HEK293 (cell line): ENCODE measurements around the gene NIPAL1.
"Not testable (repeated sequence)": the region's sequence is repeated elsewhere in the genome, so short reads cannot be mapped to it uniquely, and the experiment has no call there.

Source experiments
- CTCF ChIA-PET: fragments of 350-600 bp; formaldehyde crosslinking; extraction: SDS; loops from one replicate; lab custom pipeline; 2021; ENCODE audit warnings: antibody characterized with exemption; lab: Yijun Ruan, JAX
- POLR2A ChIA-PET: fragments of 300-600 bp; formaldehyde crosslinking; extraction: SDS; loops from one replicate; lab custom pipeline; 2020; ENCODE audit warnings: antibody characterized with exemption, inconsistent platforms; lab: Yijun Ruan, JAX
- H3K27ac ChIP-seq: fragments of 200-500 bp; sonication (Bioruptor generic); 2 replicates; pipeline ENCODE4 v1.5.1; 2014; ENCODE audit warnings: low read depth, low read length, control low read depth, inconsistent platforms; ENCODE audit errors: extremely low read depth
- H3K36me3 ChIP-seq, 2 experiments: fragments of 200-500 bp in 1 of 2; sonication (Bioruptor generic) in 1 of 2; 1 replicate in 1 of 2; 2 replicates in 1 of 2; pipeline ENCODE4 v1.5.1; 2014 to 2017; ENCODE audit warnings: inconsistent platforms in 2 of 2, low read length in 2 of 2; ENCODE audit not compliant: control insufficient read depth in 2 of 2, insufficient read depth in 1 of 2
- H3K4me1 ChIP-seq: fragments of 200-500 bp; sonication (Bioruptor generic); 2 replicates; pipeline ENCODE4 v1.5.1; 2014; ENCODE audit warnings: mild to moderate bottlenecking, low read length, inconsistent platforms; ENCODE audit not compliant: control insufficient read depth, insufficient read depth
- H3K4me3 ChIP-seq: 2 replicates; pipeline ENCODE4 v1.5.1; 2011; ENCODE audit warnings: low read depth, mild to moderate bottlenecking, control low read depth, low read length, moderate library complexity
- H3K9me3 ChIP-seq: fragments of 200-500 bp; sonication (Bioruptor generic); 2 replicates; pipeline ENCODE4 v1.5.1; 2014; ENCODE audit warnings: low read depth, low read length, inconsistent platforms; ENCODE audit not compliant: control insufficient read depth, insufficient read depth
- FEZF1 ChIP-seq: fragments of 450-650 bp; formaldehyde crosslinking; IDR thresholded peaks from 2 replicates; pipeline ENCODE4 v1.5.1; 2016; ENCODE audit warnings: missing biosample characterization, missing genetic modification characterization
- HOXD13 ChIP-seq: sonication (generic); formaldehyde crosslinking; IDR thresholded peaks from 2 replicates; pipeline ENCODE4 v1.8.0; 2022; ENCODE audit warnings: missing genetic modification reagents, borderline replicate concordance
- MZF1 ChIP-seq: fragments of 450-650 bp; formaldehyde crosslinking; IDR thresholded peaks from 2 replicates; pipeline ENCODE4 v1.5.1; 2017; ENCODE audit warnings: missing biosample characterization, missing genetic modification characterization, borderline replicate concordance
- RBAK ChIP-seq: fragments of 450-650 bp; formaldehyde crosslinking; IDR thresholded peaks from 2 replicates; pipeline ENCODE4 v1.5.1; 2016; ENCODE audit warnings: missing biosample characterization, missing genetic modification characterization
- SETDB1 ChIP-seq: IDR thresholded peaks from one replicate; pipeline ENCODE4 v1.6.1; 2017; ENCODE audit warnings: mild to moderate bottlenecking, low read length, moderate library complexity, mixed read lengths; ENCODE audit not compliant: insufficient read length
- TRIM28 ChIP-seq: IDR thresholded peaks from 2 replicates; pipeline ENCODE4 v1.6.1; 2011; ENCODE audit warnings: low read length, control low read depth, borderline replicate concordance
- YY2 ChIP-seq: fragments of 450-650 bp; formaldehyde crosslinking; IDR thresholded peaks from 2 replicates; pipeline ENCODE4 v1.5.1; 2016; ENCODE audit warnings: missing biosample characterization, missing genetic modification characterization
- ZBTB48 ChIP-seq: fragments of 450-650 bp; formaldehyde crosslinking; IDR thresholded peaks from 2 replicates; pipeline ENCODE4 v1.5.1; 2016; ENCODE audit warnings: missing biosample characterization, missing genetic modification characterization
- ZNF184 ChIP-seq: fragments of 450-650 bp; IDR thresholded peaks from 2 replicates; pipeline ENCODE4 v1.5.1; 2018; ENCODE audit warnings: missing biosample characterization, mild to moderate bottlenecking, missing genetic modification characterization
- ZNF398 ChIP-seq: fragments of 450-650 bp; formaldehyde crosslinking; IDR thresholded peaks from 2 replicates; pipeline ENCODE4 v1.5.1; 2017; ENCODE audit warnings: missing biosample characterization, missing genetic modification characterization
- ZNF510 ChIP-seq: fragments of 450-650 bp; formaldehyde crosslinking; IDR thresholded peaks from 2 replicates; pipeline ENCODE4 v1.5.1; 2018; ENCODE audit warnings: mild to moderate bottlenecking, missing genetic modification characterization, missing biosample characterization; ENCODE audit not compliant: insufficient replicate concordance
- ZNF549 ChIP-seq: fragments of 450-650 bp; IDR thresholded peaks from 2 replicates; pipeline ENCODE4 v1.5.1; 2018; ENCODE audit warnings: missing biosample characterization, missing genetic modification characterization, mild to moderate bottlenecking, inconsistent platforms, moderate library complexity
- ZNF558 ChIP-seq: fragments of 450-650 bp; formaldehyde crosslinking; IDR thresholded peaks from 2 replicates; pipeline ENCODE4 v1.5.1; 2016; ENCODE audit warnings: missing biosample characterization, missing genetic modification characterization
- ZNF626 ChIP-seq: fragments of 450-650 bp; sonication (Bioruptor Pico); formaldehyde crosslinking; IDR thresholded peaks from 2 replicates; pipeline ENCODE4 v1.5.1; 2018; ENCODE audit warnings: missing biosample characterization, missing genetic modification characterization, inconsistent platforms
- ZNF654 ChIP-seq: fragments of 450-650 bp; formaldehyde crosslinking; IDR thresholded peaks from 2 replicates; pipeline ENCODE4 v1.5.1; 2016; ENCODE audit warnings: low read depth, missing biosample characterization, missing genetic modification characterization
- ZNF791 ChIP-seq: fragments of 450-650 bp; formaldehyde crosslinking; IDR thresholded peaks from 2 replicates; pipeline ENCODE4 v1.5.1; 2016; ENCODE audit warnings: missing biosample characterization, missing genetic modification characterization

The NIPAL1 gene

DNA sequence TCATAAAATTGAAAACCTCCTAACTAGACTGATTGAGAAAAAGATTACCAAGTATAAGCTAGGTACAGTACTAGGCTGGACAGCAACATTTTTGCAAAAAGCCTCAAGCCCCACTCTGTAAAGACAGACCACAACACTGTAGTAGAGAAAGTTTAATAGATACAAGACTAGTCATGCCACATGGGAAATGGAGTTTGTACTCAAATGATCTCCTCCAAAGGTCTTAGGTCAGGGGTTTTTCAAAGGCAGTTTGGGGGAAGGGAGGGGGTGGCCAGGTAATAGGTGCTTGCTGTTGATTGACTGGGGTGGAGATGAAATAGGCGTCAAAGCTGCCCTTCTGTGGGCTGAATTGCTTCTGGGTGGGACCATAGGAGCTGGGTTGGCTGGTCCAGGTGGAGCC lies 14.3 kb upstream of the NIPAL1 start (continued):
- TF ChIP-seq RBAK (tag by site-specific recombination) (no peak), ZNF558 (tag by site-specific recombination) (no peak)
- TF ChIP-seq, all 188 proteins: peak for 0

- H3K4me3 ChIP-seq, H3K4me1 ChIP-seq, H3K9me3 ChIP-seq, H3K36me3 ChIP-seq, H3K27ac ChIP-seq: not testable (repeated sequence)
- POLR2A ChIA-PET: interaction anchor here (0.9 kb wide), 1 partner anchor 338 kb away, joined by 4 read pairs; the partner anchor contains the start of gene SLAIN2
- TF ChIP-seq ZNF654 (tag by site-specific recombination): peak; percentile 42
- CTCF ChIA-PET: interaction anchor here (0.6 to 4.3 kb wide), 6 partner anchors 12 to 138 kb away, joined by 3 to 36 read pairs (median 3); no protein-coding TSS in a partner anchor
Observed at GRCh38 chr4:48003568-48003967, 13.0 kb upstream of the NIPAL1 start.

GRCh38 chr4:48005781-48006180 lies 10.8 kb upstream of the NIPAL1 start:
- POLR2A ChIA-PET: no interaction called here
- Histone ChIP-seq H3K9me3 (no peaks in the 10 kb centered on the region; the same call in 1 of the 2 replicates), H3K36me3 (no peaks in the 10 kb centered on the region), H3K4me3 (no peak overlapping the region), H3K4me1 (no peaks in the 10 kb centered on the region), H3K27ac (no peak overlapping the region)
- TF ChIP-seq ZBTB48 (tag by site-specific recombination) (no peak), ZNF791 (tag by site-specific recombination) (no peak), FEZF1 (no peak), MZF1 (tag by site-specific recombination) (no peak), SETDB1 (peak; percentile 95)
- CTCF ChIA-PET: interaction anchor here (0.6 to 0.8 kb wide), 2 partner anchors 78 to 556 kb away, joined by 4 read pairs; no protein-coding TSS in a partner anchor

DNA sequence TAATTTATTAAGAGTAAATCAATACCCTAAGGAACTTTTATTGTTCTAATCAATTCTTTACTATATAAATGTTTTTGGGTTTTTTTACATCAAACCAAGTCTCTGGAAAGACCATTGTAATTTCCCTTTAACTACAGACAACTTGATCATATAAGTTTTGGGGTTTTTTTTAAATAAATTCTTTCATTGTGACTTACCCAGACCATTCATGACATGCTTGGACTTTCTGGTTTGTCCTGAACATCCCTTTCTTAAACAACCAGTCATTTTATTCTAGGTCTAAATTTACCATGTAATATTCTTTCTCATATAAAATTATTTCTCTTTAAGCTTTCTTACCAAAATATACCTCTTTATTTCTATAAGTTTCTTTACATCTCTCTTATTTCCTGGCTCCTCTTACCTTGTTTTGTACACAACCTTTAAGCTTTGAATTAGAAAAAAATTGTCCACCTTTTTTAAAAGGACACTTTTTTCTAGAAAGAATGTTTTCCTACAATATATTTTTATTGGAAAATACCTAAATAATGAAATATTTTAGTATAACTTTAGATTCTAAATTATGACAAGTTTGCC lies 8.5 kb upstream of the NIPAL1 start:
- CTCF ChIA-PET: no interaction called here
- Histone ChIP-seq H3K36me3 (no peaks in the 10 kb centered on the region), H3K4me1 (no peaks in the 10 kb centered on the region), H3K9me3 (no peaks in the 10 kb centered on the region; the same call in 1 of the 2 replicates), H3K27ac (no peak overlapping the region), H3K4me3 (no peak overlapping the region)
- POLR2A ChIA-PET: no interaction called here
- TF ChIP-seq ZNF558 (tag by site-specific recombination) (peak; percentile 55; the same call in 1 of the 2 replicates), YY2 (tag by site-specific recombination) (no peak), SETDB1 (peak; percentile 99), HOXD13 (CRISPR knock-in tag) (no peak), ZNF184 (tag by site-specific recombination) (0 out of 2 replicates have a peak, but pooled peaks have one; percentile 27), ZNF626 (tag by site-specific recombination) (0 out of 2 replicates have a peak, but pooled peaks have one; percentile 45), ZNF549 (tag by site-specific recombination) (0 out of 2 replicates have a peak, but pooled peaks have one; percentile 18), ZNF510 (tag by site-specific recombination) (peak; percentile 21), TRIM28 (peak; percentile 85), ZNF398 (no peak)

DNA sequence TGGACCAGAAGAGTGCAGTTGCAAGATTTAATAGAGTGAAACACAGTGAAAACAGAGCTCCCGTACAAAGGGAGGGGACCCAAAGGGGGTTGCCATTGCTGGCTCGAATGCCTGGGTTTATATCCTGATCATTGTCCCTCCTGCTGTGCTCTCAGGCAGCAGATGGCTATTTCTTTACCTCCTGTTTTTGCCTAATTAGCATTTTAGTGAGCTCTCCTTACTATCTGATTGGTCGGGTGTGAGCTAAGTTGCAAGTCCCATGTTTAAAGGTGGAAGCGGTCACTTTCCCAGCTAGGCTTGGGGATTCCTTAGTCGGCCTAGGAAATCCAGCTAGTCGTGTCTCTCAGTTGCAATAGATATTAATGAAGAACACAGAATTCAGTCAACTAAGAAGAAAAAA lies 5.7 kb upstream of the NIPAL1 start:
- H3K9me3 ChIP-seq, POLR2A ChIA-PET, H3K27ac ChIP-seq, H3K4me1 ChIP-seq, H3K4me3 ChIP-seq, H3K36me3 ChIP-seq: not testable (repeated sequence)
- CTCF ChIA-PET: interaction anchor here (0.7 to 1.2 kb wide), 2 partner anchors 76 to 80 kb away, joined by 3 to 6 read pairs; no protein-coding TSS in a partner anchor
